Measurements from ENCODE around the gene EXOC6.

DNA sequence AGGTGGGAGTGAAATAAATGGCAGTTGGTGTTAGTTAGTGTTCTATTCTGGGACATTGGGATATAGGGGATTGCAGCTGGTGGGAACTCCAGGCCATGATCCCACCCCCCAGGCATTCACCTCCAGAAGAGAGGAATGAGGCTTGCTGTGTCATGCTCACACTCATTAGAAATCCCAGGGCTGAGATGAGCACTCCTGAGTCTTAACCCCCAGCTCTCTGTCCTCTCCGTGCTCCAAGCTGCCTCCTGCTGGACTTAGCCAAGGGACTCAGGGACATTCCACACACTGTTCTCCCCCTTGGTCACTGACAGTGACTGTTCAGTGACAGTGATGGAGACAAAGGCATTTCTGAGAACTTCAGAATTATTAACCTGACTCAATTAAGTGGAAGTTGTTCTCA, 246.9 kb downstream of the EXOC6 start:
- TF ChIP-seq CTCF (conservative IDR thresholded peaks at IDR 0.05; ENCODE audit: low read length) (no peak), EZH2phosphoT487 (IDR thresholded peaks at IDR 0.05; ENCODE audit: borderline replicate concordance) (no peak)

Data from Loucy (cell line).